Adrenal gland (tissue), 5 donors: Measurements from ENCODE around the gene NR2F6.

Experiments used
- CTCF ChIP-seq, 6 experiments: fragments of 450-650 bp in 4 of 6; fragments of 200-600 bp in 2 of 6; sonication (generic) in 1 of 6; IDR thresholded peaks; 1 replicate in 5 of 6; 2 replicates in 1 of 6; pipeline versions ENCODE4 v1.5.1 to v1.8.0; 2016 to 2021; ENCODE audit warnings: antibody characterized with exemption in 6 of 6, mild to moderate bottlenecking in 2 of 6, moderate library complexity in 1 of 6
- POLR2A ChIP-seq, 2 donors: fragments of 450-650 bp; IDR thresholded peaks; one replicate each; pipeline ENCODE4 v1.6.1; 2017; ENCODE audit warnings: antibody characterized with exemption in 2 of 2, mild to moderate bottlenecking in 2 of 2, moderate library complexity in 1 of 2
- donor health status: DM: no; HTN: no; CAD: no.

DNA sequence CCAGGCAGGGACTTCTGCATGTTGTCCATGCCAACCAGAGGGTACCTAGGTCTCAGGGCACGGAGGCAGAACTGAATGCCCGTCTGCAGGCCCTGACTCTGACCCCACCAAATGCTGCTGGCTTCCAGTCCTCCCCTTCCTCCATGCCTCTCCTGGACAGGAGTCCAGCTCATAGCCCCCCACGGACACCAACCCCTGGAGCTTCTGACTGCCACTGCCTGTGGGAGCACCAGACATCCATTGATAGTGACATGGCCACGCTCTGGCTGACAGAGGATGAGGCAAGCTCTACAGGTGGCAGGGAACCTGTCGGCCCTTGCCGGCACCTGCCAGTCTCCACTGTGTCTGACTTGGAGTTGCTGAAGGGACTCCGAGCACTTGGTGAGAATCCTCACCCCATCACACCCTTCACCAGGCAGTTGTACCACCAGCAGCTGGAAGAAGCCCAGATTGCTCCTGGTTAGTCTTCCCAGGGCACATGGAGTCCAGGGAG, 37.8 kb upstream of the NR2F6 start:
- TF ChIP-seq CTCF (IDR thresholded peaks at IDR 0.05) = no peak
- TF ChIP-seq POLR2A (IDR thresholded peaks at IDR 0.05) = no peak
